ENCODE measurements around the gene TMC5.

Gene TMC5

DNA sequence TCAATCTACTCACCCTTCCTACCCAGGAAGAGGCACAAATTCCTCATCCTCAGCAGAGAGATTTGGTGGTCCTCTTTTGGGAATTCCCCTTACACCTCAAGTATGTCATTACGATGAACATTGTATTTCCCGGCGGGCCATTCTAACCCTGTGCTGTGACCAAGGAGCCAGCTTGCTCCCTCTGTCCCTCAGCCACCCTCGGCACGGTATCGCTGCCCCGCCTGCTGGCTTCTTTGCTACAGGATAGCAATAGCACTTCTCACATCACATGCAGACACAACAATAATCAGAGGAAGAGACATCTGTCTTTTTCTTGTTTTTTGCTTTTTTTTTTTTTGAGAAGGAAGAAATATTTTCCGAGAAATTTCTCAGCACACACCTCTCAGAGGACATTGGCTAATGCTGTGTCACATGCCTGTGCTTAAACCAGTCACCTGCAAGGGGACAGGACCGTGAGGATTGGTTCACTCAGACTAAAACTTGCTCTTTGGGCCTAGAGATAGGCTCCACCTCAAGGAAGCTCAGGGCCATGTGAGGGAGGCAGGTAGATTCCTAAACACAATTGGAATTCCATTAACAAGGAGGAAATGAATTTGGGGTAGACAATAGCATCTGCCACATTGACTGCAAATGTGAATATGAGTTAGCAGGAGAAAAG is 41.2 kb downstream of the TMC5 start:
- no peak for DNase-seq (ENCODE audit: low read depth)
- no peak overlapping the region for H3K4me3 ChIP-seq (ENCODE audit: control insufficient read depth, low read depth, low read length)
- TF ChIP-seq CTCF (conservative IDR thresholded peaks at IDR 0.05; ENCODE audit: control insufficient read depth, insufficient read depth, low read depth, low read length), result no peak

DNA sequence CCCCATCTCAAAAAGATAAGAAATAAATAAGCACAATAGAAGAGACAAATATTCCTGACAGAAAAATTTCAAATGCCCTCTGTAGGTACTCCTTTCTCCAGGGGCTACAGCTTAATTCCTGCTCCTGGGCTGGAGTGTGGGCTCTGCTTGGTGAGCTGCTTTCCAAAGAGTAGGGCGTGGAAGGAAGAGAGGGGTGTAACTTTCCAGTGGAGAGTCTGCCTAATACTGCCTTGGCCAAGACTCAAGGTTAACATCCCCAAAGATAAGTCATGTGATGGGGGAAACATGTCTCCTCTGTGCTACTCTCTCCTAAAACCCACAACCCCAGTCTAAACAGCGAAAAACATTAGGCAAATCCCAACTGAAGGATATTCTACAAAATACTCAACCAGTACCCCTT is 42.7 kb downstream of the TMC5 start:
- TF ChIP-seq CTCF (conservative IDR thresholded peaks at IDR 0.05; ENCODE audit: control insufficient read depth, insufficient read depth, low read depth, low read length), result no peak
- DNase-seq (ENCODE audit: low read depth), result no peak
- no peak overlapping the region for H3K4me3 ChIP-seq (ENCODE audit: control insufficient read depth, low read depth, low read length)

GRCh38 chr16:19463468-19464315 is 46.0 kb downstream of the TMC5 start:
- no peak for DNase-seq (ENCODE audit: low read depth)
- no peak overlapping the region for H3K4me3 ChIP-seq (ENCODE audit: control insufficient read depth, low read depth, low read length)
- TF ChIP-seq CTCF (conservative IDR thresholded peaks at IDR 0.05; ENCODE audit: control insufficient read depth, insufficient read depth, low read depth, low read length), result no peak

DNA sequence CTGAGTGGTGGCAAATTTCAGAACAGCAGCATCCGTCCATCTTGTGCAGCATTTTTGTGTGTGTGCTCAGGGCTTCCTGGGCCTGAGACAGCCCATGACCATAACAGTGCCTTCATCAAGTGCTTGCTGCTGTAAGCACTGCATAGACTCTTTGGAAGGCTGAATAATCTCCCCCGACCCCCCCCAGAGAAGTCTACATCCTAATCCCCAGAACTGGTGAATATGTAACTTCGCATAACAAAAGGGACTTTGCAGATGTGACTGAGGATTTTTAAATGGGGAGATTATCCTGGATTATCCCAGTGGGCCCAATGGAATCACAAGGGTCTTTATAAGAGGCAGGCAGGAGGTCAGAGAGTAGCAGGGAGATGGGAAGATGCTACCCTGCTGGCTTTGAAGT is 50.6 kb downstream of the TMC5 start:
- H3K4me3 ChIP-seq (ENCODE audit: control insufficient read depth, low read depth, low read length), result no peak overlapping the region
- DNase-seq (ENCODE audit: low read depth), result no peak
- TF ChIP-seq CTCF (conservative IDR thresholded peaks at IDR 0.05; ENCODE audit: control insufficient read depth, insufficient read depth, low read depth, low read length), result no peak

GRCh38 chr16:19472482-19472881 is 54.8 kb downstream of the TMC5 start:
- DNase-seq (ENCODE audit: low read depth), result no peak
- TF ChIP-seq CTCF (conservative IDR thresholded peaks at IDR 0.05; ENCODE audit: control insufficient read depth, insufficient read depth, low read depth, low read length), result no peak
- H3K4me3 ChIP-seq (ENCODE audit: control insufficient read depth, low read depth, low read length), result no peak overlapping the region

- no peak for TF ChIP-seq CTCF (conservative IDR thresholded peaks at IDR 0.05; ENCODE audit: control insufficient read depth, insufficient read depth, low read depth, low read length)
- H3K4me3 ChIP-seq (ENCODE audit: control insufficient read depth, low read depth, low read length), result no peak overlapping the region
- no peak for DNase-seq (ENCODE audit: low read depth)
Measured at GRCh38 chr16:19474617-19475016, 56.9 kb downstream of the TMC5 start.

All from fibroblast of mammary gland (primary cell).